GM23338 (cell line): ENCODE data around the gene FAM78B. TPM values are rescaled to one million over a fixed set of nuclear protein-coding genes. Genes with fewer than 3 reads are reported as not detected.

Source experiments
- ATAC-seq: fragments of 200-7000 bp; cut with Tn5 transposase; 3 replicates; pipeline ENCODE4 v1.9.1; 2020
- DNase-seq: peaks from one replicate; pipeline ENCODE4 v3.0.0-alpha.2; 2015; ENCODE audit warnings: low spot score
- H2AFZ ChIP-seq: fragments of 200-600 bp; sonication (generic); 2 replicates; pipeline ENCODE4 v1.8.0; 2016; ENCODE audit warnings: antibody characterized with exemption, mild to moderate bottlenecking, moderate library complexity
- H3F3A ChIP-seq: fragments of 200-600 bp; sonication (generic); replicated peaks from 2 replicates; pipeline ENCODE4 v1.8.0; 2017; ENCODE audit warnings: antibody characterized with exemption, mixed run types, low read depth
- H3K27ac ChIP-seq: fragments of 200-600 bp; sonication (generic); 2 replicates; pipeline ENCODE4 v1.6.1; 2016; ENCODE audit warnings: low read depth
- H3K27me3 ChIP-seq: fragments of 200-600 bp; sonication (generic); 2 replicates; pipeline ENCODE4 v1.8.0; 2016; ENCODE audit warnings: mild to moderate bottlenecking, mixed run types, moderate library complexity; ENCODE audit not compliant: insufficient read depth
- H3K36me3 ChIP-seq: fragments of 200-600 bp; sonication (generic); 2 replicates; pipeline ENCODE4 v1.8.0; 2016; ENCODE audit warnings: mild to moderate bottlenecking; ENCODE audit not compliant: insufficient read depth
- H3K4me1 ChIP-seq: fragments of 200-600 bp; sonication (generic); 2 replicates; pipeline ENCODE4 v1.8.0; 2016; ENCODE audit warnings: mild to moderate bottlenecking, moderate library complexity; ENCODE audit not compliant: insufficient read depth
- H3K4me2 ChIP-seq: fragments of 200-600 bp; sonication (generic); 2 replicates; pipeline ENCODE4 v1.7.1; 2017; ENCODE audit warnings: mixed run types
- H3K4me3 ChIP-seq: fragments of 200-600 bp; sonication (generic); 2 replicates; pipeline ENCODE4 v1.6.1; 2016; ENCODE audit warnings: mixed run types
- H3K79me2 ChIP-seq: fragments of 200-600 bp; sonication (generic); replicated peaks from 2 replicates; pipeline ENCODE4 v1.8.0; 2017; ENCODE audit warnings: mild to moderate bottlenecking; ENCODE audit not compliant: insufficient read depth
- H3K9me2 ChIP-seq: fragments of 200-600 bp; sonication (generic); 2 replicates; pipeline ENCODE4 v1.8.0; 2017; ENCODE audit not compliant: insufficient read depth
- H4K20me1 ChIP-seq: fragments of 200-600 bp; sonication (generic); replicated peaks from 2 replicates; pipeline ENCODE4 v1.8.0; 2017; ENCODE audit warnings: mild to moderate bottlenecking; ENCODE audit not compliant: insufficient read depth
- H3K27ac Mint-ChIP-seq: 2 replicates; pipeline ENCODE4 v1.8.0; 2020; ENCODE audit warnings: inconsistent platforms, mild to moderate bottlenecking, moderate library complexity, mixed read lengths
- H3K27me3 Mint-ChIP-seq: 3 replicates; pipeline ENCODE4 v1.8.0; 2022; ENCODE audit warnings: low read depth, mild to moderate bottlenecking, moderate library complexity, mixed read lengths, inconsistent platforms; ENCODE audit not compliant: insufficient read depth, poor library complexity
- H3K36me3 Mint-ChIP-seq: 3 replicates; pipeline ENCODE4 v1.8.0; 2021; ENCODE audit warnings: low read depth, mild to moderate bottlenecking, inconsistent platforms, moderate library complexity, mixed read lengths
- H3K4me1 Mint-ChIP-seq: 3 replicates; pipeline ENCODE4 v1.8.0; 2020; ENCODE audit warnings: mild to moderate bottlenecking, inconsistent platforms, mixed read lengths
- H3K4me3 Mint-ChIP-seq: 3 replicates; pipeline ENCODE4 v1.8.0; 2021; ENCODE audit warnings: moderate library complexity, mild to moderate bottlenecking, inconsistent platforms, mixed read lengths
- H3K9me3 Mint-ChIP-seq: 3 replicates; pipeline ENCODE4 v1.8.0; 2020; ENCODE audit warnings: moderate library complexity, mild to moderate bottlenecking, inconsistent platforms, mixed read lengths
- CTCF ChIP-seq, 2 experiments: fragments of 200-600 bp in 1 of 2; sonication (generic) in 1 of 2; conservative IDR thresholded peaks; 2 replicates each; pipeline versions ENCODE4 v1.5.1 to v1.6.1; 2016 to 2017; ENCODE audit warnings: antibody characterized with exemption in 2 of 2, low read depth in 2 of 2, mild to moderate bottlenecking in 2 of 2, moderate library complexity in 1 of 2
- ETS1 ChIP-seq: IDR thresholded peaks from 2 replicates; pipeline ENCODE4 v1.6.1; 2016; ENCODE audit warnings: antibody characterized with exemption
- EZH2 ChIP-seq: fragments of 200-600 bp; sonication (generic); IDR thresholded peaks from one replicate; pipeline ENCODE4 v1.8.0; 2017; ENCODE audit warnings: antibody characterized with exemption, mild to moderate bottlenecking, low read depth; ENCODE audit not compliant: unreplicated experiment
- EZH2phosphoT487 ChIP-seq: fragments of 200-600 bp; sonication (generic); IDR thresholded peaks from one replicate; pipeline ENCODE4 v1.8.1; 2018; ENCODE audit warnings: antibody characterized with exemption; ENCODE audit not compliant: unreplicated experiment
- JUNB ChIP-seq: IDR thresholded peaks from one replicate; pipeline ENCODE4 v1.6.1; 2016; ENCODE audit warnings: antibody characterized with exemption; ENCODE audit not compliant: unreplicated experiment
- NANOG ChIP-seq: IDR thresholded peaks from 2 replicates; pipeline ENCODE4 v1.6.1; 2016; ENCODE audit warnings: antibody characterized with exemption, borderline replicate concordance
- POLR2AphosphoS5 ChIP-seq: IDR thresholded peaks from 2 replicates; pipeline ENCODE4 v1.6.1; 2016; ENCODE audit warnings: antibody characterized with exemption, low read depth
- REST ChIP-seq: IDR thresholded peaks from one replicate; pipeline ENCODE4 v1.6.1; 2018; ENCODE audit warnings: antibody characterized with exemption; ENCODE audit not compliant: unreplicated experiment
- STAT1 ChIP-seq: IDR thresholded peaks from one replicate; pipeline ENCODE4 v1.6.1; 2016; ENCODE audit warnings: antibody characterized with exemption; ENCODE audit not compliant: unreplicated experiment
- ZNF331 ChIP-seq: fragments of 250-450 bp; sonication (Bioruptor Pico); IDR thresholded peaks from 2 replicates; pipeline ENCODE4 v1.5.0; 2020; ENCODE audit warnings: low read depth, mild to moderate bottlenecking, moderate library complexity
- ZNF462 ChIP-seq: fragments of 250-450 bp; sonication (Bioruptor Pico); IDR thresholded peaks from 2 replicates; pipeline ENCODE4 v1.5.0; 2020; ENCODE audit warnings: mild to moderate bottlenecking, moderate library complexity
- polyA plus RNA-seq: library from polyadenylated mRNA; unstranded; fragments of >200 nt; fragmentation: Nextera tagmentation; extraction: Ambion mirVana; gene quantifications from 2 replicates; pipeline ENCODE4 v1.2.1, GENCODE V29; 2016
- total RNA-seq: library from RNA; depleted of rRNA; stranded (reverse); fragments of >200 nt; shearing (Covaris generic); gene quantifications from 2 replicates; pipeline ENCODE4 v1.2.3, GENCODE V29; 2014

Gene FAM78B
- total and polyA plus RNA-seq, 2 experiments from 2014 or later = 1.6 to 4.6 TPM

GRCh38 chr1:166141969-166142368 is 24.8 kb downstream of the FAM78B start (continued):
- TF ChIP-seq EZH2 = no peak
- peak in 1 of 2 experiments; percentile 28; a peak in 1 of 4 replicates for TF ChIP-seq CTCF (conservative IDR thresholded peaks at IDR 0.05; ENCODE audit: low read depth in 2 of 2)
- no peak for TF ChIP-seq JUNB

GRCh38 chr1:166140251-166140650 is 26.6 kb downstream of the FAM78B start:
- Histone ChIP-seq H3K9me2 (no peaks in the 10 kb centered on the region), H3K4me1 (no peaks in the 10 kb centered on the region), H3K4me3 (no peak overlapping the region), H3K4me2 (no peak overlapping the region), H3K79me2 (no peaks in the 10 kb centered on the region), H3K36me3 (no peaks in the 10 kb centered on the region), H3F3A (no peaks in the 10 kb centered on the region), H3K27me3 (no peaks in the 10 kb centered on the region), H2AFZ (no peak overlapping the region), H4K20me1 (no peaks in the 10 kb centered on the region), H3K27ac (no peak overlapping the region)
- ATAC-seq (no peak), DNase-seq (no peak)
- Mint-ChIP-seq H3K36me3 (no peaks in the 10 kb centered on the region), H3K27me3 (peaks cover 9% of the 10 kb centered on the region), H3K4me1 (no peaks in the 10 kb centered on the region; the same call in 2 of the 3 replicates), H3K27ac (no peak overlapping the region), H3K9me3 (no peaks in the 10 kb centered on the region), H3K4me3 (no peak overlapping the region)
- TF ChIP-seq EZH2phosphoT487 (no peak), EZH2 (no peak), NANOG (no peak), REST (no peak), ZNF462 (CRISPR knock-in tag) (no peak), ETS1 (no peak), STAT1 (no peak), ZNF331 (CRISPR knock-in tag) (no peak), POLR2AphosphoS5 (no peak)
